ENCODE measurements around the gene KLF5. TPM values are rescaled to one million over a fixed set of nuclear protein-coding genes. Genes with fewer than 3 reads are reported as not detected.
"Not testable (repeated sequence)": the region's sequence is repeated elsewhere in the genome, so short reads cannot be mapped to it uniquely, and the experiment has no call there.

KLF5 gene
- total and polyA plus RNA-seq, 4 donors: 22.2 to 58.6 (median 47.7) TPM

DNA sequence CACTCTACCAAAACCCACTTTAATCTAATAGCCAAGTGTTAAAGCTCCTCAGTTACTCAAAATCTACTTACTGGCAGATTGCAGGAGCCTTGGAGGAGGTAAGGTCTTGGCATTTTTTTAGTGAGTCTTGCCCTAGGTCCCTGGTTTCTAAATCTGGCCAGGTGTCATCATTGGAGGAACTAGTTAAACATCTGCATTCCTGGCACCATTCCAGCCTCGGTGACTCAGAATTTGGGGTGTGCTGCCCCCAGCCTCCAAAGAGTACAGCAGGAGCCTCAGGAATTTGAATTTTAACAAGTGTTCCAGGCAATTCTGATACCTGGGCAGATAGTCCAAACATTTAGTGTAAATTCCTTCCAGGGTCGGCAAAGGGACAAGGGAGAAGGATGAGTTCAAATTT, 37.4 kb downstream of the KLF5 start:
- H3K4me1 ChIP-seq (ENCODE audit: control insufficient read depth in 5 of 5, insufficient read depth in 5 of 5, low read length in 5 of 5): no peaks in the 10 kb centered on the region
- ATAC-seq (ENCODE audit: insufficient read depth, low FRiP score): no peak
- TF ChIP-seq, protein P1, sequence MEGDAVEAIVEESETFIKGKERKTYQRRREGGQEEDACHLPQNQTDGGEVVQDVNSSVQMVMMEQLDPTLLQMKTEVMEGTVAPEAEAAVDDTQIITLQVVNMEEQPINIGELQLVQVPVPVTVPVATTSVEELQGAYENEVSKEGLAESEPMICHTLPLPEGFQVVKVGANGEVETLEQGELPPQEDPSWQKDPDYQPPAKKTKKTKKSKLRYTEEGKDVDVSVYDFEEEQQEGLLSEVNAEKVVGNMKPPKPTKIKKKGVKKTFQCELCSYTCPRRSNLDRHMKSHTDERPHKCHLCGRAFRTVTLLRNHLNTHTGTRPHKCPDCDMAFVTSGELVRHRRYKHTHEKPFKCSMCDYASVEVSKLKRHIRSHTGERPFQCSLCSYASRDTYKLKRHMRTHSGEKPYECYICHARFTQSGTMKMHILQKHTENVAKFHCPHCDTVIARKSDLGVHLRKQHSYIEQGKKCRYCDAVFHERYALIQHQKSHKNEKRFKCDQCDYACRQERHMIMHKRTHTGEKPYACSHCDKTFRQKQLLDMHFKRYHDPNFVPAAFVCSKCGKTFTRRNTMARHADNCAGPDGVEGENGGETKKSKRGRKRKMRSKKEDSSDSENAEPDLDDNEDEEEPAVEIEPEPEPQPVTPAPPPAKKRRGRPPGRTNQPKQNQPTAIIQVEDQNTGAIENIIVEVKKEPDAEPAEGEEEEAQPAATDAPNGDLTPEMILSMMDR (IDR thresholded peaks at IDR 0.05; ENCODE audit: control extremely low read depth, extremely low read depth): no peak
- no peaks in the 10 kb centered on the region for H3K9me3 ChIP-seq (ENCODE audit: control insufficient read depth in 4 of 4, insufficient read depth in 3 of 4, low read length in 3 of 4)
- no peak for DNase-seq
- 48 to 70% methylated on average over 2 of the region's 2 CpGs for WGBS, 2 donors
- no peaks in the 10 kb centered on the region for H3K36me3 ChIP-seq (ENCODE audit: control insufficient read depth in 4 of 4, insufficient read depth in 4 of 4, low read length in 4 of 4)
- no peaks in the 10 kb centered on the region for H3K27me3 ChIP-seq (ENCODE audit: control insufficient read depth in 3 of 3, insufficient read depth in 3 of 3, low read length in 2 of 3)
- H3K9ac ChIP-seq (ENCODE audit: insufficient read depth in 1 of 2, low read length in 2 of 2): no peak overlapping the region
- H3K4me3 ChIP-seq: no peak overlapping the region
- no peak overlapping the region for H3K27ac ChIP-seq (ENCODE audit: low read depth in 1 of 2, low read length in 1 of 2)

DNA sequence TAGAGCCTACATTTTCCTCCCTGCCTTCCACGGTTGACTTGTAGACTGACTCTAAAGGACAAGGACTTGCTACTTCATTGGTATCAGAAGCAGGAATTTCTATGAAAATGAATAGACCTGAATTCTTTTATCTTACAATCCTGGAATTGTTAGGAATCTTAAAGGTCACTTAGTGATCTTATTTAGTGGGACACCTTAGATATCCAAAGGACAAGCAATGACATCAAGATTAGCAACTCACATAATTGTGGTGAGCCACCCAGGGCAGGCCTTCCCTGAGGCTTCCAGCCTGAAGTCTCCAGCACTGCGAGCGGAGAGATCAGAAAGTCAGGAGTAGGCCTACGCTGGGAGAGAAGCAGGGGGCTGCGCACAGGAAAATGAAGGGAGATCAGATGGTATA, 37.8 kb downstream of the KLF5 start:
- WGBS, 2 donors: 75% methylated on average over 5 of the region's 5 CpGs
- H3K9ac ChIP-seq (ENCODE audit: insufficient read depth in 1 of 2, low read length in 2 of 2): no peak overlapping the region
- no peaks in the 10 kb centered on the region for H3K27me3 ChIP-seq (ENCODE audit: control insufficient read depth in 3 of 3, insufficient read depth in 3 of 3, low read length in 2 of 3)
- ATAC-seq (ENCODE audit: insufficient read depth, low FRiP score): no peak
- no peak overlapping the region for H3K4me3 ChIP-seq
- no peaks in the 10 kb centered on the region for H3K36me3 ChIP-seq (ENCODE audit: control insufficient read depth in 4 of 4, insufficient read depth in 4 of 4, low read length in 4 of 4)
- TF ChIP-seq, protein P1 (IDR thresholded peaks at IDR 0.05; ENCODE audit: control extremely low read depth, extremely low read depth): no peak
- H3K27ac ChIP-seq (ENCODE audit: low read depth in 1 of 2, low read length in 1 of 2): no peak overlapping the region
- H3K9me3 ChIP-seq (ENCODE audit: control insufficient read depth in 4 of 4, insufficient read depth in 3 of 4, low read length in 3 of 4): no peaks in the 10 kb centered on the region
- no peaks in the 10 kb centered on the region for H3K4me1 ChIP-seq (ENCODE audit: control insufficient read depth in 5 of 5, insufficient read depth in 5 of 5, low read length in 5 of 5)
- DNase-seq: no peak

DNA sequence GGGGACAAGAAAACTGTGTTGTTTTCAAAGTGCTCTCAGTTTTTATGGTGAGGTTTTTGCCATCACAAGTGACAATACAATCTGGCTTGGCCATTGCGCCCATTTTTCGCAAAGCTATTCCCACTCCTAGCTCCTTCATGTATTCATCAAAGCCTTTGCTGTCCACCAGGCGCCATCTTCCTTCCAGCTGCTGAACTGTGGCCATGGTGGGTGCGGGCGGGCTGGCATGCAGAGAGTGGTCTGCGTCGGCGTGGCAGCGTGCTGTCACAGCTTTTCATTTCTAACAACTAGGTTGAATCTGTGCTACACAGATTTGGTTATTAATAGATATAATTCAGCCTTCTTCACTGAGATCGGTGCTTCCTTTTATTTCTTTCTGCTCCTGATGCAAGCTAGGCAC, 42.0 kb downstream of the KLF5 start:
- not testable (repeated sequence) for H3K9ac ChIP-seq (ENCODE audit: insufficient read depth in 1 of 2, low read length in 2 of 2); H3K4me3 ChIP-seq; H3K36me3 ChIP-seq (ENCODE audit: control insufficient read depth in 4 of 4, insufficient read depth in 4 of 4, low read length in 4 of 4); H3K4me1 ChIP-seq (ENCODE audit: control insufficient read depth in 5 of 5, insufficient read depth in 5 of 5, low read length in 5 of 5); H3K27ac ChIP-seq (ENCODE audit: low read depth in 1 of 2, low read length in 1 of 2); H3K27me3 ChIP-seq (ENCODE audit: control insufficient read depth in 3 of 3, insufficient read depth in 3 of 3, low read length in 2 of 3); DNase-seq; H3K9me3 ChIP-seq (ENCODE audit: control insufficient read depth in 4 of 4, insufficient read depth in 3 of 4, low read length in 3 of 4); ATAC-seq (ENCODE audit: insufficient read depth, low FRiP score)
- WGBS, 2 donors: 95 to 98% methylated on average over 10 of the region's 10 CpGs

DNA sequence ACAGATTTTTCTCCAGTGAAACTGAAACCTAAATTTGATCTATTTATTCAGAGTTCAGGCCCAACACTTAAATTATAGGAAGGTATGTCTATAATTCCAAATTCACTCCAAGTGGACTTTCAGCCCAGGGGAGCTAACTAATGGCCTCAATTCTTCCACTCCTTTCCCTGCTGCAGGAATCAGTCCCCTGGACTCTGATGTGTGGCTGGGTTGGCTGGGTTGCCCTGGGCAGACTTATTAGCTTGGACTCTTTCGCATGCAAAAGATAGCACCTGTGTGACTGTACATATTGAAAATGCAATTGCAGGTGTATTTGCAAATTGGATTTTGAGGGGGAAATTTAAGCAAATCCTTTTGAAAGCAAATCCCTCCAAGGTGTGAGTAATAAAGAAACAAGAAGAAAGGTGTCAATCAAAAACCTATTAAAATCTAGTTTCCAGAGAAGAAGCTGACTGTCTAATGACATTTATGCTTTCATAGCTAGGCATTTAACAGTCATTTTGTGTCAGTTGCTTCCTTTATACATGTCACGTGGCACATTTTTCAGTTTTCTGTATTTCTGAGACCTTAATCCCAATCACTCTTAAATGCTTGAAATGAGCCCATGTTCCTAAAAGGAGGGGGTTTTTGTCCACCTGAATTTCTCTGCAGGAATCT, 42.7 kb downstream of the KLF5 start:
- TF ChIP-seq, protein P1 (IDR thresholded peaks at IDR 0.05; ENCODE audit: control extremely low read depth, extremely low read depth): no peak
- ATAC-seq (ENCODE audit: insufficient read depth, low FRiP score) (no peak), DNase-seq (no peak)
- Histone ChIP-seq H3K4me1 (ENCODE audit: control insufficient read depth in 5 of 5, insufficient read depth in 5 of 5, low read length in 5 of 5) (peaks cover 0 to 4% (median 0%) of the 10 kb centered on the region in 5 donors), H3K4me3 (no peak overlapping the region), H3K9me3 (ENCODE audit: control insufficient read depth in 4 of 4, insufficient read depth in 3 of 4, low read length in 3 of 4) (no peaks in the 10 kb centered on the region), H3K27me3 (ENCODE audit: control insufficient read depth in 3 of 3, insufficient read depth in 3 of 3, low read length in 2 of 3) (no peaks in the 10 kb centered on the region), H3K27ac (ENCODE audit: low read depth in 1 of 2, low read length in 1 of 2) (no peak overlapping the region), H3K9ac (ENCODE audit: insufficient read depth in 1 of 2, low read length in 2 of 2) (no peak overlapping the region), H3K36me3 (ENCODE audit: control insufficient read depth in 4 of 4, insufficient read depth in 4 of 4, low read length in 4 of 4) (no peaks in the 10 kb centered on the region)
- 92 to 96% methylated on average over 2 of the region's 2 CpGs for WGBS, 2 donors
